Stimulated activated CD8-positive, alpha-beta memory T cell treated with anti-CD3 and anti-CD28 coated beads, Interleukin-15, amount 100 ng/mL, for 1 hour (primary cell): Measurements from ENCODE around the gene BICC1.
"Not testable (repeated sequence)": the region's sequence is repeated elsewhere in the genome, so short reads cannot be mapped to it uniquely, and the experiment has no call there.

ENCODE experiments used
- DNase-seq: peaks from one replicate; pipeline ENCODE4 v3.0.0-alpha.2; 2020; ENCODE audit warnings: low read depth

Gene BICC1

DNA sequence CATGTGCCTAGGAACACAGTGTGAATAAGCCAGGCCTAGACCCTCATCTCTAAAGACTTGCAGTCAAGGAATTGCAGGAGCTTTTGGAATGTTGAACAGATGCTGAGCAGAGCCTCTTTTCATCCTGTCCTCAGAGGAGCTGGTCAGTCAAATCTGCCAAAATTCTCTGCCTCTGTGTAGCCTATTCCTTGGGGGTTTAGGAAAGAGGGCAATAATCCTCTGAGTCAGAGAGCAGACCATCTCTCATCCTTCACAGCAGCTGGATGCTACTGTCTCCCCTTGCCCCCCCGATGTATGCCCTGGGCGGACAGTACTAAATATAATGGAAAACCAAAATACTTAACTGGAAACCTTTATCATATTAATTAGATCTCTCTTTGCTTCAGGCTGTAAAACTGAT, 52.6 kb downstream of the BICC1 start:
- no peak for DNase-seq

- no peak for DNase-seq
These were observed 55.0 kb downstream of the BICC1 start for GRCh38 chr10:58567652-58568051.

DNA sequence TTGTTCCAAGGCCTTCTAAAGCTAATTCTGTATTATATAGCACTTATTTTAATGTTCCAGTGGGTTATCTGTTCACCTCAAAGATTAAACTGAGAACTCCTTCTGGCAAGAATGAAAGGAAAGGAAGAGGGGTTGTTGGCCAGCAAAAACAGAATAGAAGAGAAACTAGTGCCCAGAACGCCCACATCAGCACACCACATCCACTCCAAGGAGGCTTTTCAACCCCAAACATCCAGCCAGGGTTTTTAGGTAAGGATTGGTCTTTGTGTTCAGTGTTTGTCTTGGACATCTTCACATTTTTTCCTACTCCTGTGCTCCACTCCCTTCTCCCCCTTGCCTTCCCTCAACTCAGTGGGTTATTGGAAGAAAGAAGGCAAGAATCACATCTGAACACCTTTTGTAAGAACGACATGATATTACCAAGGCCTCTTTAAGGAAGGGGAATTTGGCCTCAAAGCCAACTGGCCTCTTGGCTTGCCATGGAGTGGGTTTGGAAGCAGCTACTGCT, 55.8 kb downstream of the BICC1 start:
- DNase-seq = no peak

GRCh38 chr10:58570307-58570723, 57.6 kb downstream of the BICC1 start:
- DNase-seq = no peak

- DNase-seq = no peak
These were observed 58.3 kb downstream of the BICC1 start for GRCh38 chr10:58570979-58571378.

DNA sequence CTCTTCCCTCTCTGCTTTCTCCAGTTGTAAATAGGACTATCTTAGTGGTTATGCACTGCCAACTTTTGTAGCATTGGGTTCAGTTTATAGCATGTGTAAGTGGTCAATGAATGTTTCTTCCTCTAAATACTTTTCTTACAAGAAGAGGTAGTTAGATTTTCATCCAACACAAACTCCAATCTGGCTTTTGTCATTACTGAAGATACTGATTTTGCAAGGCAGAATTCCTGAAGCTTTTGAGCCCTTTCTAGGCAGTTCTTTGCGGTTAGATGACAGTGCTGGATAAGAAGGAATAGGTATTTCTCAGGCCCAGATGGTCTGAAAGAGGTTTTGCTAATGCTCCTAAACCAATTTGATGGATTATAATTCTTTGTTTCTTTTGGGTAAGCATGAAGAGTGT, 60.5 kb downstream of the BICC1 start:
- DNase-seq = no peak

GRCh38 chr10:58574058-58574457, 61.4 kb downstream of the BICC1 start:
- DNase-seq = no peak

DNA sequence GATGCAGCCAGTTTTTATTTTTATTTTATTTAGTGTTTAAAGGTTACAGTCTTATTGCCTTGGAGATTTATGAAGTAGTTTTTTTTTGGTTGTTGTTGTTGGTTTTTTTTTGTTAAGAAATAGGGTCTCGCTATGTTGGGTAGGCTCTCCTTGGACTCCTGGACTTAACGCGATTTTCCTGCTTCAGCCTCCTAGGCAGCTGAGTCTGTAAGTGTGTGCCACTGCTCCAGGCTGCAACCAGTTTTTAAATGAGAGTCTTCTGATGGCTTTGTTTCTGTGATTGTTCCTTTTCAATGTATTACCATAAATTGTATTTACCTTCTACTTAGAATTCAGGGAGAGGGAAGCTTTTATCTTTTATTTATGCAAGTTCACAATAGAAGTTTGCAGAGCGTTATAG, 62.8 kb downstream of the BICC1 start:
- no peak for DNase-seq

DNA sequence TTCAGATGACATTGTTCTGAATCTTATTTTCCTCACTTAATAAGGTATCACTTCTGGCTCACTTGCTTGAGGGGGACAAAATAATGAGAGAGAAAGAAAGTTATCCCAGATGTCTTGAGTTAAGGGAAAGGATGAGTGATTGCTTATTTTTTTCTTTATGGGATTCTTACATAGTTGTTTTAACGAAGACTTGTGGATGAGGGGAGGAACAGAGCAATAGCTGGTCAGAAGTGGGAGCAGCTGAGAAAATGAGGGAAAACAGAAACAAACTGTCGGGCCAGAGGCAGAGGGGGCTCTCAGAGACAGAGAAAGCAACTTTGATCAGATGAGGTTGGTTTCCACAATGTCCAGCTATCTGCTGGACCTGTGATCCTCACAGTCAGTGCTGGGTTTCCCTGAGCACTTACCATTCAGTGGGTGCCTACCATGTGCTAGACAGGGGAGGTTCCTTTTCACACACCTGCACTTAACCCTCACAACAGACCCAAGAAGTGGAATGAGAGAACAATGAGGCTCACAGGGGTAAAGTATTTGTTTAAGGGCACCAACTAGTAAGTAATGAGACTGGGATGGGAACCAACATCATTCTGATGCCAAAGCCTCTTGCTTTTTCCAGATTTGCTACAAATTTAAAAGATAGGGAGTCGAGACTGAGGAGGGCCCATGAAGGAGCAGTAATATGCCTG, 64.2 kb downstream of the BICC1 start:
- DNase-seq = no peak

GRCh38 chr10:58577437-58577777, 64.7 kb downstream of the BICC1 start:
- DNase-seq = no peak

DNA sequence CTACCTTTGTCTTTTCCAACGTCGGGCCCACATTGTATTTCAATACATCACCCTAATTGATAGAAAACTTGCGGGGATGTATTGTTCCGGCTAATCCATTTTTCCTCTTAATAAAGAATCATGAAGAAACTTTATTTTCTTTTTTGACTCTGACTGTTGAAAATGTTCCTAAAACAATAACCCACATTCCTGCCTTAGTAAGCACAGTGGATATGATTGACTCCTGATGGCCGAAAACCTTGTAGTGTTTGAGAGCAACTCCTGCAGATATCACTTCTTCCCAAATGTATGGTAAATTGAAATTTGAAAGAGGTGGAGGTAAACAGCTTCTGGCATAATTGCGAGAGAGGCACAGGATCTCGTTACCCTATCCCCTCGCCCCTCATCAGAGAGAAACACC, 65.7 kb downstream of the BICC1 start:
- DNase-seq = no peak

GRCh38 chr10:58579011-58579655, 66.5 kb downstream of the BICC1 start:
- DNase-seq = no peak

GRCh38 chr10:58582045-58582444, 69.4 kb downstream of the BICC1 start:
- no peak for DNase-seq

- no peak for DNase-seq
These were observed 72.8 kb downstream of the BICC1 start for GRCh38 chr10:58585435-58585834.

GRCh38 chr10:58586282-58587245, 73.9 kb downstream of the BICC1 start:
- no peak for DNase-seq

GRCh38 chr10:58587676-58588075, 75.0 kb downstream of the BICC1 start:
- no peak for DNase-seq

GRCh38 chr10:58588673-58589265, 76.1 kb downstream of the BICC1 start:
- DNase-seq = no peak

- no peak for DNase-seq
These were observed 77.6 kb downstream of the BICC1 start for GRCh38 chr10:58590152-58590840.

DNA sequence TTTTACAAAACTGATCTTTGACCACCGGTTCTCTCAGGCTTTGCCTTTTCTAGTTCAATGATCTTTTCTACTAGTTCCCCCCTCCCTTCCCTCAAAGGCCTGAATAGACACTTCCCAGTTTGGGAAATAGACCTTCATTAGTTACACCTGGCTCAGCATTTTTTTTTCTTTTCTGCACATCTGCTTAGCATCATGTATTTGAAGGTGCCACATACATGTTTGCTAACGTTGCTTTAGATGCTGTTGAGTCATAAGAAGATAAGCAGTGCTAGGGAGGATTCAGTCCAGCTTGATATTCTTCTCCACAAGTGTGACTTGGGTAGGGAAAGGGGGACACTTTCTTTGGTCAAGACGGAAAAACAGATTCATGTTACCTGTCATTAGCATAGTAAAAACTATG, 78.3 kb downstream of the BICC1 start:
- DNase-seq = no peak

- DNase-seq = no peak
These were observed 80.3 kb downstream of the BICC1 start for GRCh38 chr10:58593008-58593407.

DNA sequence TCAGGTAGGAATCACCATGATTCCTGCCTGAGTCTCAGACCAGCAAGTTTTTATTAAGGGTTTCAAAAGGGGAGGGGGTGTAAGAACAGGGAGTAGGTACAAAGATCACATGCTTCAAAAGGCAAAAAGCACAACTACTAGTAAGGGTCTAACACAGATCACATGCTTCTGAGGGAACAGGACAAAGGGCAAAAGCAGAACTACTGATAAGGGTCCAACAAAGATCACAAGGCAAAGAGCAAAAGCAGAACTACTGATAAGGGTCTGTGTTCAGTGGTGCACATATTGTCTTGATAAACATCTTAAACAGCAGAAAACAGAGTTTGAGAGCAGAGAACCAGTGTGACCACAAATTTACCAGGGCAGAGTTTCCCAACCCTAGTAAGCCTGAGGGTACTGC, 84.5 kb downstream of the BICC1 start:
- DNase-seq = not testable (repeated sequence)
